GM12801 (cell line): ENCODE results near the gene SYS1.

Experiments used
- CTCF ChIP-seq: IDR thresholded peaks from one replicate; pipeline ENCODE4 v1.5.1; 2011; ENCODE audit warnings: control low read depth; ENCODE audit not compliant: insufficient read length; ENCODE audit errors: extremely low read depth

The SYS1 gene

GRCh38 chr20:45407783-45408645, 45.1 kb downstream of the SYS1 start, which contains the start of gene DBNDD2:
Gene DBNDD2, plus strand, starts transcription at chr20:45408289. Its CDS starts 179 bp downstream, at chr20:45408468.
- TF ChIP-seq CTCF, result no peak

- no peak for TF ChIP-seq CTCF
These were observed 45.8 kb downstream of the SYS1 start for GRCh38 chr20:45408646-45409213.

GRCh38 chr20:45409521-45410272, 46.7 kb downstream of the SYS1 start:
- no peak for TF ChIP-seq CTCF

- TF ChIP-seq CTCF, result no peak
These were observed 47.9 kb downstream of the SYS1 start for GRCh38 chr20:45410887-45411286.

- TF ChIP-seq CTCF, result no peak
These were observed 49.7 kb downstream of the SYS1 start for GRCh38 chr20:45412653-45413052.

- no peak for TF ChIP-seq CTCF
These were observed 50.5 kb downstream of the SYS1 start for GRCh38 chr20:45413479-45413878.
